AG04450 (cell line): ENCODE data around the gene CCDC127. TPM values are rescaled to one million over a fixed set of nuclear protein-coding genes. Genes with fewer than 3 reads are reported as not detected.
"Not testable (repeated sequence)": the region's sequence is repeated elsewhere in the genome, so short reads cannot be mapped to it uniquely, and the experiment has no call there.

Source experiments
- CTCF ChIA-PET: fragments of 300-600, 350-600 bp; formaldehyde crosslinking; extraction: SDS; loops from one replicate; lab custom pipeline; 2022; ENCODE audit warnings: antibody characterized with exemption, inconsistent platforms; lab: Charles Lee
- POLR2A ChIA-PET: fragments of 350-600 bp; formaldehyde crosslinking; extraction: SDS; loops from one replicate; lab custom pipeline; 2021; ENCODE audit warnings: antibody characterized with exemption, inconsistent platforms; lab: Yijun Ruan, JAX
- DNase-seq: peaks from one replicate; pipeline ENCODE4 v3.0.0-alpha.2; 2011; ENCODE audit warnings: low read depth, low spot score
- H3K27ac ChIP-seq: one replicate; pipeline ENCODE4 v1.5.1; 2012; ENCODE audit warnings: low read depth, low read length, control low read depth
- H3K27me3 ChIP-seq: one replicate; pipeline ENCODE4 v1.6.0; 2012; ENCODE audit warnings: low read length; ENCODE audit not compliant: control insufficient read depth, insufficient read depth
- H3K4me3 ChIP-seq: 2 replicates; pipeline ENCODE4 v1.5.1; 2011; ENCODE audit warnings: mild to moderate bottlenecking, low read depth, low read length, control low read depth
- H3K9me3 ChIP-seq: 2 replicates; pipeline ENCODE4 v1.5.1; 2012; ENCODE audit warnings: low read length; ENCODE audit not compliant: control insufficient read depth, insufficient read depth
- CTCF ChIP-seq: IDR thresholded peaks from 2 replicates; pipeline ENCODE4 v1.5.1; 2011; ENCODE audit warnings: low read depth, low read length, control low read depth, inconsistent platforms
- polyA plus RNA-seq: library from polyadenylated mRNA; depleted of rRNA; stranded (reverse); fragments of >200 nt; gene quantifications from 2 replicates; pipeline ENCODE4 v1.2.3, GENCODE V29; 2011

CCDC127 gene
- polyA plus RNA-seq, 1 experiment, result 6.6 TPM

- no peak for TF ChIP-seq CTCF
- no peak overlapping the region for H3K4me3 ChIP-seq
- no peaks in the 10 kb centered on the region for H3K9me3 ChIP-seq
- ChIA-PET POLR2A (no interaction called here), CTCF (no interaction called here)
- DNase-seq, result no peak
- H3K27ac ChIP-seq, result no peak overlapping the region
- H3K27me3 ChIP-seq, result no peaks in the 10 kb centered on the region
Observed at GRCh38 chr5:230711-231110, 12.8 kb upstream of the CCDC127 start.

DNA sequence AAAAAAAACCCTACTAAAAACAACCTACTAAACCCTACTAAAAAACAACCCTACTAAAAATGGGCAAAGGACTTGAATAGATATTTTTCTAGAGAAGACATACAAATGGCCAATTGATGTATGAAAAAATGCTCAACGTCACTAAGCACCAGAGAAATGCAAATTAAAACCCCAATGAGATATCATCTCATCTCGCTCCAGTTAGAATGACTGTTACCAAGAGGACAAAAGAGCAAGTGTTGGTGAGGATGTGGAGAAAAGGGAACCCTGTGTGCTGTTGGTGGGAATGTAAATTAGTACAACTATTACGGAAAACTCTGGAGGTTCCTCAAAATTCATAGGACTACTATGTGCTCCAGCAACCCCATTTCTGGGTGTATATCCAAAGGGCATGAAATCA lies 10.9 kb upstream of the CCDC127 start:
- DNase-seq, result no peak
- H3K27me3 ChIP-seq, result no peaks in the 10 kb centered on the region
- TF ChIP-seq CTCF, result no peak
- CTCF ChIA-PET, result no interaction called here
- no peak overlapping the region for H3K27ac ChIP-seq
- no peaks in the 10 kb centered on the region for H3K9me3 ChIP-seq
- H3K4me3 ChIP-seq, result no peak overlapping the region
- POLR2A ChIA-PET, result no interaction called here

GRCh38 chr5:227375-227774 lies 9.4 kb upstream of the CCDC127 start:
- H3K4me3 ChIP-seq, H3K27ac ChIP-seq, H3K9me3 ChIP-seq, POLR2A ChIA-PET, DNase-seq, CTCF ChIA-PET, H3K27me3 ChIP-seq: not testable (repeated sequence)

DNA sequence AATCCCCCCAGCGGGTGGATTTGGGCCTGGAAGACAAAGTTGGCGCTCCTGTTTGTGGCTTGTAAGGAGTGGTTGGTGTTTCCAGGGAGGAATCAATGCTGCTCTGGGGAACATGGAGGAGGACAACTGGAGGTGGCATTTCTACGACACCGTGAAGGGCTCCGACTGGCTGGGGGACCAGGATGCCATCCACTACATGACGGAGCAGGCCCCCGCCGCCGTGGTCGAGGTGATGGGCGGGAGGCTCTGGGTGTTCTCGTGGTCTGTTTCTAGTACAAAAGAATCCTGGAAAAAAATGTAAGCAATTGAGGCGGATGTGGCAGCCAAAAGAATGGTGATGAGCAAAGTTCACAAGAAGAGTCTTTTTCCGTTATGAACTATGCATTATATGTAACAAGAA lies 7.4 kb upstream of the CCDC127 start:
- H3K4me3 ChIP-seq, result no peak overlapping the region
- TF ChIP-seq CTCF, result no peak
- no peak overlapping the region for H3K27ac ChIP-seq
- ChIA-PET POLR2A (no interaction called here), CTCF (no interaction called here)
- no peaks in the 10 kb centered on the region for H3K27me3 ChIP-seq
- no peak for DNase-seq
- no peaks in the 10 kb centered on the region for H3K9me3 ChIP-seq

DNA sequence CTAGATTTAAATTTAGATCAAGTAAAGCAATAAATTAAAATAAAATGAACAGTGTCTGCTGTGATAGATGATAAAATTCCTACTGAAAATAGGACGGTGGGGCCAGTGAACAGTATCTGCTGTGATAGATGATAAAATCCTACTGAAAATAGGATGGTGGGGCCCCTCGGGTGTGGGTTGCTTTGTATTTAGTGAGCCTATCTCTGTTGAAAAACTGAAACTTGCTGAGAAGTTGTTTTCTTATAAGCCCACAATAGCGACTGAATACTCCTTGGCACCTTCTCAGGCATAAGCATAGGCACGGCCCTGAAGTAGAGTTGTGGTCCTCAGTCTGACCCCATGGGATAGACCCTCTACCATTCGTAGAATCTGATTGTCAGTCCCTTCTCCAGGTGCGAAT lies 5.8 kb upstream of the CCDC127 start:
- POLR2A ChIA-PET, result no interaction called here
- no peak for TF ChIP-seq CTCF
- CTCF ChIA-PET, result no interaction called here

GRCh38 chr5:222951-223715 lies 5.2 kb upstream of the CCDC127 start:
- H3K27me3 ChIP-seq, H3K9me3 ChIP-seq, H3K27ac ChIP-seq, DNase-seq, H3K4me3 ChIP-seq, POLR2A ChIA-PET: not testable (repeated sequence)
- CTCF ChIA-PET, result interaction anchor here (1.3 kb wide), 1 partner anchor 35 kb away, joined by 3 read pairs; no protein-coding TSS in a partner anchor

More for the DNA sequence above, 5.8 kb upstream of the CCDC127 start:
- Histone ChIP-seq H3K9me3 (no peaks in the 10 kb centered on the region; the same call in 1 of the 2 replicates), H3K4me3 (no peak overlapping the region), H3K27me3 (no peaks in the 10 kb centered on the region), H3K27ac (no peak overlapping the region)
- no peak for DNase-seq
